ENCODE measurements around the gene SIPA1L2.

The SIPA1L2 gene

DNA sequence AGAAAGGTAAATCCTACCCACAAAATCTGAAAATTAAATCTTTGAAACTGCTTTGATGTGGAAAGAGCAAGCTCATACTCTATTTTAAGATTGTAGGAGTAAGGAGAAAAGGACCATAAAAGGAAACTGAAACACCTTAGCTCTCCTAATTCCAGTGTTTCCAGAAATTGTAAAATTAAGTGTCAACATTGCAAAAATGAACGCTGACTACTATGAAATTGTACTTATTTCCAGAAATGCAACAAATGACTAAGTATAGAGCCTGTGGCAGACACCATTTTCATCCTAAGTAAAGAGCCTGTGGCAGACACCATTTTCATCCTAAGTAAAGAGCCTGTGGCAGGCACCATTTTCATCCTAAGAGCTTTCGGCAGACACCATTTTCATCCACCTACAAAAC, 6.9 kb upstream of the SIPA1L2 start:
- no peak for TF ChIP-seq POLR2A (IDR thresholded peaks at IDR 0.05; ENCODE audit: low read depth, low read length)
- TF ChIP-seq TAF1 (IDR thresholded peaks at IDR 0.05; ENCODE audit: borderline replicate concordance, low read depth, low read length), result no peak
- no peak for TF ChIP-seq POLR2AphosphoS5 (IDR thresholded peaks at IDR 0.05; ENCODE audit: low read depth, low read length)
- no peak for DNase-seq (ENCODE audit: insufficient read length)
- no peak for FAIRE-seq

DNA sequence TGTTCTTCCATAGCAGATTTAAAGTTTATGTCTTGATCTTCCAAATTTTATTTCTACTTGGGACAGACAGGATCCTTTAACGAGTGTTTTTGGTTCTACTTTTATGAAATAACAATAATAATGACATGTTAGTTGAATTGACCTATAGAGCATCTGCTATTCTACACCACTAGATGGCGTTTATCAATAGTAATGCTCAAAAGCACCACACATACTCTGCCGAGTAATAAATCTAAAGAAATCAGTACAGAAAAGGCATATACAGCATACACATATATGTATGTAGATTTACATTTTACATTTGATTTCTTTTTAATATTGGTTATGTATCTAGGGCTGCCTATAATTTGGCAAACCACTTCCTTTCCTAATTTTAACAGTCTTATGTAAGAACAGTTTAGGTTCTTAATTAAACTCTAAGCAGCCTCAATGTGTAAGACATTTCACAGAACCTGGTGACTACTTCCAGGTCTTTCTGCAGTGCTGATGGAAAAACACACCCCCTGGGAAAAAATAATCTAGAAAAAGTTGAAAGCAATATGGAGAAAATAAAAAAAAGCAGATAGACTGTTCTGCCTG, 5.9 kb upstream of the SIPA1L2 start:
- DNase-seq (ENCODE audit: insufficient read length) (peak; percentile 7), FAIRE-seq (peak; percentile 85)
- TF ChIP-seq POLR2A (IDR thresholded peaks at IDR 0.05; ENCODE audit: low read depth, low read length) (no peak), TAF1 (IDR thresholded peaks at IDR 0.05; ENCODE audit: borderline replicate concordance, low read depth, low read length) (no peak), POLR2AphosphoS5 (IDR thresholded peaks at IDR 0.05; ENCODE audit: low read depth, low read length) (no peak)

DNA sequence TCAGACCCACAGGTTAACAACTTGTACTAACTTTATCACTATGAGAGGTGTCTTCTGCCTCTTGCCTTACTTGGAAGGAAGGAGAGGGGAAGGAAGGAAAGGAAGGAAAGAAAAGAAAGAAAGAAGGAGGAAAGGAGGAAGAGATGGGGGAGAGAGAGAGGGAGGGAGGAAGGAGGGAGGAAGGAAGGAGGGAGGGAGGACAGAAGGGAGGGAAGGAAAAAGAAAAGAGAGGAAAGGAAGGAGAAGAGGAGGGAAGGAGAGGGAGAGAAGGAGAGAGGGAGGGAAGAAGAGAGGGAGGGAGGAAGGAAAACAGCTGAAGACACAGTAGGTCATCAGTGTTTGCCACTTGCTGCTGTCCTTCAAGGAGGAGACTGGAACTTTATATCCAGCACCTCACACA, 5.3 kb upstream of the SIPA1L2 start:
- no peak for FAIRE-seq
- DNase-seq (ENCODE audit: insufficient read length), result no peak
- no peak for TF ChIP-seq POLR2A (IDR thresholded peaks at IDR 0.05; ENCODE audit: low read depth, low read length)
- TF ChIP-seq TAF1 (IDR thresholded peaks at IDR 0.05; ENCODE audit: borderline replicate concordance, low read depth, low read length), result no peak
- TF ChIP-seq POLR2AphosphoS5 (IDR thresholded peaks at IDR 0.05; ENCODE audit: low read depth, low read length), result no peak

DNA sequence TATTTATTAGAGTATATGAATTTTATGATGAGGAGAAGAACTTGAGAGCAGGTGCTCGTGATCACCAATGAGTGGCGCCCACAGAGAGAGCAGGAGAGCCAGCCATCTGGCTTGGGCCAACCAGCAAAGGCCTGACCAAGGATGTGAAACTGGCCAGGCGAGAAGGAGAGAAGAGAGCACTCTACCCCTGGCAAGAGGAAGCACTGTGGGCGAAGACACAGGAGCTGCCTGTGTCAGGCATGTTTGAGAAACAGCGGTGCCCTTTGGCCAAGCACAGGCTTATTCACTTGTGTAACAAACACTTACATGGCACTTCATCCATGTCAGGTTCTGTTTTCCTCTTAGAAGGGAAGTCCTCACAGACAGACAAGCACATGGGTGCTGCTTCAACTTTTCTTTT, 4.2 kb upstream of the SIPA1L2 start:
- TF ChIP-seq TAF1 (IDR thresholded peaks at IDR 0.05; ENCODE audit: borderline replicate concordance, low read depth, low read length) (no peak), POLR2AphosphoS5 (IDR thresholded peaks at IDR 0.05; ENCODE audit: low read depth, low read length) (no peak), POLR2A (IDR thresholded peaks at IDR 0.05; ENCODE audit: low read depth, low read length) (no peak)
- FAIRE-seq, result no peak
- no peak for DNase-seq (ENCODE audit: insufficient read length)

DNA sequence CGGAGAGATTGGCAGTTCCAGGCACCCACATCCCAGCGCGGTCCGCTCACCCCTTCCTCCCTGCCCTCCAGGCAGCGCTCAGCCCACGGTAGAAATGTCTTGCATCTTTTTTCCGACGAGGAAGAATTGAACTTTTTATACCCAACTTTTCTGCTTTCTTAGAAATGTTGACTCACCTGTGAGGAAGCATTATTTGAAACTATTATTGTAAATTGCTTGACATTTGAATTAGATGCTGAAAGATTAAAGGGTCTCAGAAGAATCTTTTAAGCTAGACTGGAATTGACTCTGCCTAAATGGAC, 912 bp upstream of the SIPA1L2 start:
- FAIRE-seq, result no peak

DNA sequence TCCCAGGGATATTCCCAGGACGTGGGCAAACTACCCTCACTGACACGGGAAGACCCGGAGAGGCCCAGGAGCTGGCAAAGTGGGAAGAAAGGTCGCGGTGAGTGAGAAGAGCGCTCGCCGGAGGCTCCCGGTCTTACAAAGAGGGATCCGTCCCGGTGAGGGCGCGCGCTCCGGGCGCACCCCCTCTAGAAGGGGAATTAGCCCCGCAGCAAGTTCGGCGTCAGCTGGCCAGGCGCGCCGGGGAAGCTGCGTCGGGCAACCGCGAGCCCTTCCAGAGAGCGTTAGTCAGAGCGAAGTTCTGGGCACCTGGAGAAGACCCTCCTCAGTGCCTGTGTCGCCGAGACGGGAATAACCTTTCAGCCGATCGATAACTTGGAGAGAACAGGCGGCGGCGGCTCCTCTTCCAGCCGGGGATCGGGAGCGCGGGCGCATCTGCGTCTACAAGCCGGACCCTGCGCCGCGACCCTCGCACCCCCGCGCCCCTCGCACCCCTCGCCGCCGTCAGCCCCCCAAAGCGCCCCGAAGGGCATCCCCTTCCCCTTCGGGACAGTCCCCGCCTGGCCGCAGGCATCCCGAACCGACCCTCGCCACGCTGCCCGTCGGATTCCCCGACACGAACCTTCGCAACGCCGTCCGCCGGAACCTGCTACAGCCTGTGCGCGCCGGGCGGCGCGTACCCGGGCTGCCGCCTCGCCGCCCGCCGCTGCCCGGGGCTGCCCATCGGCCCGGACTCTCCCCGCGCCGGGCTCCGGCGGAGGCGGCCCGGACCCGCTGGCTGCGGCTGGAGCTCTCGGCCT, 485 bp downstream of the SIPA1L2 start:
- FAIRE-seq, result no peak
- DNase-seq (ENCODE audit: insufficient read length), result no peak
- TF ChIP-seq TAF1 (IDR thresholded peaks at IDR 0.05; ENCODE audit: borderline replicate concordance, low read depth, low read length) (no peak), POLR2A (IDR thresholded peaks at IDR 0.05; ENCODE audit: low read depth, low read length) (no peak), POLR2AphosphoS5 (IDR thresholded peaks at IDR 0.05; ENCODE audit: low read depth, low read length) (no peak)

More for the DNA sequence above, 912 bp upstream of the SIPA1L2 start:
- no peak for DNase-seq (ENCODE audit: insufficient read length)
- TF ChIP-seq TAF1 (IDR thresholded peaks at IDR 0.05; ENCODE audit: borderline replicate concordance, low read depth, low read length) (no peak), POLR2A (IDR thresholded peaks at IDR 0.05; ENCODE audit: low read depth, low read length) (no peak), POLR2AphosphoS5 (IDR thresholded peaks at IDR 0.05; ENCODE audit: low read depth, low read length) (no peak)

DNA sequence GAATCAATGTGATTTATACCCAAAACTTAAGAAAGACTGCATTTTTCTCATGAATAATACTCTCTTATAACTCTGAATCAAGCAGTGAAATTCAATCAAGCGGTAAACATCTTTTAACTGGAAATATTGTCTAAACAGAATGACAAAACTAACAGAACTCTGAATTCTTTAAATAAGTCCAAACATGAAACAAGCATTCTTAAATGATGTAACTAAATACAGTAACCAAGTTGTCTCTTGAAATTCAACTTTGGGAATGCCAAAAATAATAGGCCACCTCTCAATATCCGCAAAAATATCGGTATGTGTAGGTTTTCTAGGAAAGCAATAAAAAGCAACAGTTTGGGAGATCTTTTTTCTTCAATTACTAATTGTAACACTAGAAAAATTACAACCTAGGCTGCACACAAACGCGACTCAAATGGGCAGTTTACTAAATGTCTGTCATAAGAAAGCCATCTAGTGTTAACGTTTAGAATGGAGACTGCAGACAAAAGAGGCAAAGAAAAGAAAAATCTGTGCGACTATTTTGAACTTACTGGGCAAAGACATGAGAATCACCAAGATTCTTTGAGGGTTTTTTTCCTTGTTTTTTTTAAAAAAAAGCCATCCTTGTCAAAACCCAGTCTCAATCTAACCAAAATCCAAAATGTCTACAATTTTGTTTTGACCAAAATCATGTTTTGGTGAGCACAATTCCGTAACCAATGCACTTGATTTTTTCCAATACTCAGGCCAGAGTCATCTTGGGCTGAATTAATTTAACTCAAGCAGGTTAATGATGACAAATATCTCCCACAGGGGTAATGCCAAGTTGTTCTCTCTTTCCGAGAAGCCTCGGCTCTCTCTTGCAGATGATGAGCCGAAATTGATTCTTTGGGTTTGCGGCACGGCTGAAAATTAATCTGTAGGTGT, 1.3 kb downstream of the SIPA1L2 start:
- no peak for TF ChIP-seq POLR2AphosphoS5 (IDR thresholded peaks at IDR 0.05; ENCODE audit: low read depth, low read length)
- TF ChIP-seq POLR2A (IDR thresholded peaks at IDR 0.05; ENCODE audit: low read depth, low read length), result no peak
- no peak for TF ChIP-seq TAF1 (IDR thresholded peaks at IDR 0.05; ENCODE audit: borderline replicate concordance, low read depth, low read length)
- no peak for FAIRE-seq
- DNase-seq (ENCODE audit: insufficient read length), result no peak

DNA sequence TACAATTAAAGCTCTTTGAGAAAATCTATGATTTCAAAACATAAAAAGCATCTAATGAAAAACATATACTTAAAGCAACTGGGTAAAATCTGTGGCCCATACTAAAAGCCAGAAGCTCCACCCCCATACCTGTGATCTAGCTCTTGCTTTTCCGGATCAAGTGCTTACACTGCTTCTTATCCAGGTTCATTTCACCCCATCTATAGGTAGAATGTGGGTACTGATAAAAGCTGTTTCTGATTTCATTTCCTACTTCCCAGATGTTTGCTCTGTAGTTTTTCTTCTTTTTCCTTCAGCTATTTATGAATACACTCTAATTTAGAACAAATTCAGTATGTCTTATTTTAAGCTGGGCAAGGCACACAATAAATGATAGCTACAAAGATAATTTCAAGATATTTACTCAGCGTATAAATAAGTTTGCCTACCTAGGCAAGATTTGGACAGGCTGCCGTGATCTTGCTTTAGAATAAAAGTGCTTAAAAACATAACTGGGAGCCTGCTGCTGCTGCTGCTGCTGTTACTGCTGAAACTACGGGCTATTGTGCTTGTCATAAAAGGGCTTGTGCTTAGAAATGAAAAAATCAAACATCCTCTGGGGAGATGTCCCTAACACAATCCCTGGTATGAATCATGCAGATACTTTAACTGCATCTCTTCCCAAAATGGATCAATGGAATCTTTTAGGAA, 2.1 kb downstream of the SIPA1L2 start:
- no peak for DNase-seq (ENCODE audit: insufficient read length)
- no peak for FAIRE-seq
- TF ChIP-seq POLR2AphosphoS5 (IDR thresholded peaks at IDR 0.05; ENCODE audit: low read depth, low read length) (no peak), POLR2A (IDR thresholded peaks at IDR 0.05; ENCODE audit: low read depth, low read length) (no peak), TAF1 (IDR thresholded peaks at IDR 0.05; ENCODE audit: borderline replicate concordance, low read depth, low read length) (no peak)

DNA sequence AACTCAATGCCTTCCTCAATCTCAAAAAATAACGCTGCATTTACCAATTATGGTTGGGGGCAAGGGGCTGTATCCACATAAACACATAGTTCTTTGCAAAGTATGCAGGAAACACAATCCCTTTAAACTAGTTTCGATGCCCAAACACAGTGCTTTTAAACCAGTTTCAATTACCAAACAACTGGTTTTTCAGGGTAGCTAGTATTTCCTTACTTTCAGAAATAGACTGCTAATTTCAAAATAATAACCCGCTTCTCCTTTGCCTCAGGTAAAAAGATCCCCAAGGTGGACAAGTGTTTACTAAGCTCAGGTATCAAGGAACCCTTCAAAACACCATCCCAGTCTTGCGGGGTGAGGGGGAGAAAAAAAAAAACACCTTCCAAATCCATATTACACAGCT, 2.8 kb downstream of the SIPA1L2 start:
- TF ChIP-seq TAF1 (IDR thresholded peaks at IDR 0.05; ENCODE audit: borderline replicate concordance, low read depth, low read length) (no peak), POLR2AphosphoS5 (IDR thresholded peaks at IDR 0.05; ENCODE audit: low read depth, low read length) (no peak), POLR2A (IDR thresholded peaks at IDR 0.05; ENCODE audit: low read depth, low read length) (no peak)
- no peak for FAIRE-seq
- DNase-seq (ENCODE audit: insufficient read length), result no peak

DNA sequence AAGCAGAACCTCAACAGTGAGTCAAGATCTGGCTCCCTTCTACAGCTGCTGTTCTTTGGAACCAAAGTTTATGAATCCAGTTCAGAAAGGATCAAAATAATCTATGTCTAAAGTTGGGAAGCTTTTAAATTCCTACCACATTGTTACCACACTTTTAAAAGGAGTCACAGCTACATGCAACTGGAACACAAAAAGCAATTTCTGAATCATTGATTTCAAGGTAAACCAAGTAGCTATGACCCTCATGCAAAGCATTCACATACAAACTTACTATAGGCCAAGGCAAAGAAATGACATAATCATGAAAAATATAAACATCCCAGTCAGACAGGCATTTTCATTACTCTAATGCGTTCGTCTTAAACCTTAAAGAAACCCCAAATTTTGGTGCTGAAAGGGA, 3.5 kb downstream of the SIPA1L2 start:
- no peak for FAIRE-seq
- TF ChIP-seq POLR2AphosphoS5 (IDR thresholded peaks at IDR 0.05; ENCODE audit: low read depth, low read length), result no peak
- no peak for TF ChIP-seq TAF1 (IDR thresholded peaks at IDR 0.05; ENCODE audit: borderline replicate concordance, low read depth, low read length)
- no peak for TF ChIP-seq POLR2A (IDR thresholded peaks at IDR 0.05; ENCODE audit: low read depth, low read length)

DNA sequence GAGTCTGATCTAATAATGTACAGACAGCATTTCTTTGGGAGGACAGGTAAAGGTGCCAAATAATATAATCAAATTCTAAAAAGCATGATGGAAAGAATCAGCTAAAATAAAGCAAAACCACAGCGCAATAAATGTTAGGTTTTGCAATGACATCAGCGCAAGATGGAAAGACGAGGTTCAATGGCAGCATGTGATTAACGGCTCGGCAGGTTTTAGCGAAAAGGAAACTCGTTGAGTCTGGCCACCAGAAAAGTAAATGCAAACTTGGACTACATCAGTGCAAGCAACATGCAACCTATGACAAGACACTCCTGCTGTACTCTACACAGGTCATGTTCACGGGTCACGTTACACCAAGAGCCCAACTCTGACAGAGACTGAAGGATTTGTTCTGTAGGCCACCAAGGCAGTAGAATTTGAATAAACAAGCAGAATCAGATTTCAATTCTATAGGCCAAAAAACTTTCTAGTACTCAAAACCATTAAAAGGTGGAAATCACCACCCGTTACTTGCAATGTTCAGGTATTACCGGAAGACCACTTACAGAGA, 4.5 kb downstream of the SIPA1L2 start:
- DNase-seq (ENCODE audit: insufficient read length), result no peak
- FAIRE-seq, result no peak
- no peak for TF ChIP-seq POLR2A (IDR thresholded peaks at IDR 0.05; ENCODE audit: low read depth, low read length)
- TF ChIP-seq TAF1 (IDR thresholded peaks at IDR 0.05; ENCODE audit: borderline replicate concordance, low read depth, low read length), result no peak

More for the DNA sequence above, 3.5 kb downstream of the SIPA1L2 start:
- DNase-seq (ENCODE audit: insufficient read length), result no peak

Data from GM12892 (cell line).